Endothelial cell (in vitro differentiated cells): Measurements from ENCODE around the gene KSR2. TPM values are rescaled to one million over a fixed set of nuclear protein-coding genes. Genes with fewer than 3 reads are reported as not detected.

Experiments
- DNase-seq: peaks from one replicate; pipeline ENCODE4 v3.0.0; 2021; ENCODE audit warnings: low spot score
- H3K27ac Mint-ChIP-seq: one replicate; pipeline ENCODE4 v1.8.0; 2021; ENCODE audit warnings: mixed read lengths, inconsistent platforms; ENCODE audit not compliant: unreplicated experiment
- H3K27me3 Mint-ChIP-seq: one replicate; pipeline ENCODE4 v1.8.0; 2021; ENCODE audit warnings: mild to moderate bottlenecking, moderate library complexity, mixed read lengths, inconsistent platforms; ENCODE audit not compliant: unreplicated experiment
- H3K36me3 Mint-ChIP-seq: one replicate; pipeline ENCODE4 v1.8.0; 2021; ENCODE audit warnings: mild to moderate bottlenecking, low read depth, mixed read lengths, inconsistent platforms; ENCODE audit not compliant: unreplicated experiment
- H3K4me1 Mint-ChIP-seq: one replicate; pipeline ENCODE4 v1.8.0; 2021; ENCODE audit warnings: mild to moderate bottlenecking, mixed read lengths, inconsistent platforms; ENCODE audit not compliant: unreplicated experiment
- H3K4me3 Mint-ChIP-seq: one replicate; pipeline ENCODE4 v1.8.0; 2021; ENCODE audit warnings: mild to moderate bottlenecking, mixed read lengths, inconsistent platforms; ENCODE audit not compliant: unreplicated experiment
- H3K9me3 Mint-ChIP-seq: one replicate; pipeline ENCODE4 v1.8.0; 2021; ENCODE audit warnings: mixed read lengths, inconsistent platforms; ENCODE audit not compliant: unreplicated experiment
- total RNA-seq: library from RNA; stranded (reverse); fragmentation: NEBNext Ultra II Directional; extraction: Animal tissue kit (Norgen Biotek cat#: 25700); gene quantifications from one replicate; pipeline ENCODE4 v1.2.1, GENCODE V29; 2021; ENCODE audit not compliant: unreplicated experiment
- TF ChIP-seq, protein P1 (sequence below): fragments of 200-600 bp; sonication (generic); IDR thresholded peaks from one replicate; pipeline ENCODE4 v1.5.0; 2021; ENCODE audit warnings: antibody characterized with exemption; ENCODE audit not compliant: unreplicated experiment

Gene KSR2
- total RNA-seq, 1 donor from 2014 or later = 0.05 TPM

DNA sequence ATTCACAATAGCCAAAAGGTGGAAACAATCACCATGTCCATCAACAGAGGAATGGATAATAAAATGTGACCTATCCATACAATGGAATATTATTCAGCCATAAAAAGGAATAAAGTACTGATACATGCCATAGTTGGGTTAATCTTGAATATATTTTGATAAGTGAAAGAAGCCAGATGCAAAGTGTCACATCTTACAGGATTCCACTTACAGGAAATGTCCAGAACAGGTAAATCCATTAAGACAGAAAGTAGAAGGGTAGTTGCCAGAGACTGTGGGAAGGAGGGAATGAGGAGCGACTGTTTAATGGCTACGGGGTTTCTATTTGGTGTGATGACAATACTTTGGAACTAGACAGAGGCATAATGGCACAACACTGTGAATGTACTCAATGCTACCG is 171.6 kb downstream of the KSR2 start:
- H3K27ac Mint-ChIP-seq = no peak overlapping the region
- no peak for DNase-seq
- H3K4me1 Mint-ChIP-seq = no peaks in the 10 kb centered on the region
- no peaks in the 10 kb centered on the region for H3K36me3 Mint-ChIP-seq
- TF ChIP-seq, protein P1, sequence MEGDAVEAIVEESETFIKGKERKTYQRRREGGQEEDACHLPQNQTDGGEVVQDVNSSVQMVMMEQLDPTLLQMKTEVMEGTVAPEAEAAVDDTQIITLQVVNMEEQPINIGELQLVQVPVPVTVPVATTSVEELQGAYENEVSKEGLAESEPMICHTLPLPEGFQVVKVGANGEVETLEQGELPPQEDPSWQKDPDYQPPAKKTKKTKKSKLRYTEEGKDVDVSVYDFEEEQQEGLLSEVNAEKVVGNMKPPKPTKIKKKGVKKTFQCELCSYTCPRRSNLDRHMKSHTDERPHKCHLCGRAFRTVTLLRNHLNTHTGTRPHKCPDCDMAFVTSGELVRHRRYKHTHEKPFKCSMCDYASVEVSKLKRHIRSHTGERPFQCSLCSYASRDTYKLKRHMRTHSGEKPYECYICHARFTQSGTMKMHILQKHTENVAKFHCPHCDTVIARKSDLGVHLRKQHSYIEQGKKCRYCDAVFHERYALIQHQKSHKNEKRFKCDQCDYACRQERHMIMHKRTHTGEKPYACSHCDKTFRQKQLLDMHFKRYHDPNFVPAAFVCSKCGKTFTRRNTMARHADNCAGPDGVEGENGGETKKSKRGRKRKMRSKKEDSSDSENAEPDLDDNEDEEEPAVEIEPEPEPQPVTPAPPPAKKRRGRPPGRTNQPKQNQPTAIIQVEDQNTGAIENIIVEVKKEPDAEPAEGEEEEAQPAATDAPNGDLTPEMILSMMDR = no peak
- no peaks in the 10 kb centered on the region for H3K9me3 Mint-ChIP-seq
- peaks cover 3% of the 10 kb centered on the region for H3K27me3 Mint-ChIP-seq
- no peak overlapping the region for H3K4me3 Mint-ChIP-seq

DNA sequence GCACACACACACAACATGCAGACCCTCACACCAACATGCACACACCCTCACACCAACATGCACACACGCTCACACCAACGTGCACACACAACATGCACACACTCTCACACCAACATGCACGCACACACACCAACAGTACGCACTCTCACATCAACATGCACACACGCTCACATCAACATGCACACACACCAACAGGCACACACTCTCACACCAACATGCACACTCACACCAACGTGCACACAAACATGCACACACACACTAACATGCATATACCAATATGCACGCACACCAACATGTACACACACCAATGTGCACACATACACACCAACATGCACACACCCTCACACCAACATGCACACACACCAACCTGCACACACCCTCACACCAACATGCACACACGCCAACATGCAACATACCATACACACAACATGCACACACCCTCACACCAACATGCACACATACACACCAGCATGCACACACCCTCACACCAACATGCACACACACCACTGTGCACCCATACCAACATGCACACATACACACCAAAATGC is 175.8 kb downstream of the KSR2 start:
- Mint-ChIP-seq H3K36me3 (no peaks in the 10 kb centered on the region), H3K4me1 (no peaks in the 10 kb centered on the region), H3K27ac (no peak overlapping the region), H3K4me3 (no peak overlapping the region), H3K27me3 (peaks cover 6% of the 10 kb centered on the region), H3K9me3 (no peaks in the 10 kb centered on the region)
- no peak for DNase-seq
- TF ChIP-seq, protein P1 = no peak

DNA sequence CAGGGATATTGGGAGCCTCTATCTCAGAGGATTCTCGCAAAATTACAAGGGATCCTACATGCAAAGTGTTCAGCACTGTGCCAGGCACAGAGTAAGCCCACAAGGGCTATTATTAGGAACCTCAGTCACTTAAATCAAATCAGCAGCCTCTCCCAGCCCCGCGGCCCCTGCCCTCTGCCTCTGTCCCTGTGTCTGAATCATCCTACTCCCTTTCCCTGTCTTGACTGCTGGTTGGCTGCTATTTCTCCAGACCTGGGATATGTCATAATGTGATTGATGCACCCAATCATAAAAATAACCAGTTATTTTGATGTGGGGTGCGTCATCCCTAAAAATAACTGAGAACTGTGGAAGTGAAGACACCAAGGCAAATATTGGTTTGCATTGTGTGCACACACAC is 176.3 kb downstream of the KSR2 start:
- TF ChIP-seq, protein P1 = no peak
- H3K27me3 Mint-ChIP-seq = peaks cover 6% of the 10 kb centered on the region
- no peaks in the 10 kb centered on the region for H3K9me3 Mint-ChIP-seq
- no peaks in the 10 kb centered on the region for H3K36me3 Mint-ChIP-seq
- H3K27ac Mint-ChIP-seq = no peak overlapping the region
- H3K4me3 Mint-ChIP-seq = no peak overlapping the region
- no peak for DNase-seq
- H3K4me1 Mint-ChIP-seq = no peaks in the 10 kb centered on the region

DNA sequence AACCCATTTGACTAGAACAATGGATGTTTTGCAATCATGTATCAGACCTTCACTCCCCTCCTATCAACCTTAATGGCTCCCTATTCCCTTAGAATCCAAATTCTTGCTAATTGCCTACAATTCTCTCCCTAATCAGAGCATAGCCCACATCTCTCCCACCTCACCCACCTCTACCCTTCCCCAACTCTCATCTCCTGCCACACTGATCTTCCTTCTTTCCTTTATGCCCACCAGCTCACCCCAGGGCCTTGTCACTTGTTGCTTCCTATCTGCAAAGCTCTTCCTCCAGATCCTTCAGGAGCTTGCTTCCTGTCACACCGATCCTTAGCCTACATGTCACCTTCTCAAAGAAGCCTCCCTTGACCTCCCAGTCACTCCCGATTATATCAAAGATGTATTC is 177.8 kb downstream of the KSR2 start:
- no peak overlapping the region for H3K27ac Mint-ChIP-seq
- H3K4me1 Mint-ChIP-seq = no peaks in the 10 kb centered on the region
- H3K27me3 Mint-ChIP-seq = peaks cover 6% of the 10 kb centered on the region
- no peaks in the 10 kb centered on the region for H3K36me3 Mint-ChIP-seq
- no peak overlapping the region for H3K4me3 Mint-ChIP-seq
- H3K9me3 Mint-ChIP-seq = no peaks in the 10 kb centered on the region
- DNase-seq = no peak
- TF ChIP-seq, protein P1 = no peak

DNA sequence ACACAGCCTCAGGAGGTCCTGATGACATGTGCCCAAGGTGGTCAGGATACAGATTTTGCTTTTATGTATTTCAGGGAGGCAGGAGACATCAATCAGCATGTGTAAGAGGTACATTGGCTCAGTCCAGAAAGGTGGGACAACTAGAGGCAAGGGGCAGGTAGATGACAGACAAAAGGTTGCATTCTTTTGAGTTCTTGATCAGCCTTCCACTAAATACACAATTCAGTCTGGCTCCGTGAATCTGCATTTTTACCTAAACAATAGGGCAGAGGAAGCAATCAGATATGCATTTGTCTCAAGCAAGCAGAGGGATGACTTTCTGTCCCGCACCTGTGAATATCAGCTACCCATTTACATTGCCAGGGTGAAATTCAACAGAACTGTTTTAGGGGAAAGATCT is 178.6 kb downstream of the KSR2 start:
- Mint-ChIP-seq H3K36me3 (no peaks in the 10 kb centered on the region), H3K9me3 (no peaks in the 10 kb centered on the region), H3K4me1 (no peaks in the 10 kb centered on the region), H3K27ac (no peak overlapping the region), H3K4me3 (no peak overlapping the region), H3K27me3 (peaks cover 6% of the 10 kb centered on the region)
- TF ChIP-seq, protein P1 = no peak
- no peak for DNase-seq
